SU-DHL-6 (cell line): ENCODE measurements around the gene MTFR1L.

Experiments used
- CTCF ChIP-seq: fragments of 200-600 bp; sonication (generic); IDR thresholded peaks from one replicate; pipeline ENCODE4 v1.5.1; 2017; ENCODE audit warnings: antibody characterized with exemption, mild to moderate bottlenecking, low read length, moderate library complexity; ENCODE audit not compliant: insufficient read depth, poor library complexity, severe bottlenecking
- EZH2phosphoT487 ChIP-seq: fragments of 200-600 bp; sonication (generic), shearing (Covaris generic); conservative IDR thresholded peaks from 2 replicates; pipeline ENCODE4 v1.6.1; 2018; ENCODE audit warnings: mild to moderate bottlenecking, antibody characterized with exemption, low read length, moderate library complexity, mixed read lengths

GRCh38 chr1:25790472-25790871 lies 29.3 kb upstream of the MTFR1L start:
- TF ChIP-seq CTCF: no peak
- TF ChIP-seq EZH2phosphoT487: no peak
